GM23338 (cell line): Measurements from ENCODE around the gene DGKB. TPM values are rescaled to one million over a fixed set of nuclear protein-coding genes. Genes with fewer than 3 reads are reported as not detected.

Experiments used
- ATAC-seq: fragments of 200-7000 bp; cut with Tn5 transposase; 3 replicates; pipeline ENCODE4 v1.9.1; 2020
- DNase-seq: peaks from one replicate; pipeline ENCODE4 v3.0.0-alpha.2; 2015; ENCODE audit warnings: low spot score
- H2AFZ ChIP-seq: fragments of 200-600 bp; sonication (generic); 2 replicates; pipeline ENCODE4 v1.8.0; 2016; ENCODE audit warnings: antibody characterized with exemption, mild to moderate bottlenecking, moderate library complexity
- H3F3A ChIP-seq: fragments of 200-600 bp; sonication (generic); replicated peaks from 2 replicates; pipeline ENCODE4 v1.8.0; 2017; ENCODE audit warnings: antibody characterized with exemption, mixed run types, low read depth
- H3K27ac ChIP-seq: fragments of 200-600 bp; sonication (generic); 2 replicates; pipeline ENCODE4 v1.6.1; 2016; ENCODE audit warnings: low read depth
- H3K27me3 ChIP-seq: fragments of 200-600 bp; sonication (generic); 2 replicates; pipeline ENCODE4 v1.8.0; 2016; ENCODE audit warnings: mild to moderate bottlenecking, mixed run types, moderate library complexity; ENCODE audit not compliant: insufficient read depth
- H3K36me3 ChIP-seq: fragments of 200-600 bp; sonication (generic); 2 replicates; pipeline ENCODE4 v1.8.0; 2016; ENCODE audit warnings: mild to moderate bottlenecking; ENCODE audit not compliant: insufficient read depth
- H3K4me1 ChIP-seq: fragments of 200-600 bp; sonication (generic); 2 replicates; pipeline ENCODE4 v1.8.0; 2016; ENCODE audit warnings: mild to moderate bottlenecking, moderate library complexity; ENCODE audit not compliant: insufficient read depth
- H3K4me2 ChIP-seq: fragments of 200-600 bp; sonication (generic); 2 replicates; pipeline ENCODE4 v1.7.1; 2017; ENCODE audit warnings: mixed run types
- H3K4me3 ChIP-seq: fragments of 200-600 bp; sonication (generic); 2 replicates; pipeline ENCODE4 v1.6.1; 2016; ENCODE audit warnings: mixed run types
- H3K79me2 ChIP-seq: fragments of 200-600 bp; sonication (generic); replicated peaks from 2 replicates; pipeline ENCODE4 v1.8.0; 2017; ENCODE audit warnings: mild to moderate bottlenecking; ENCODE audit not compliant: insufficient read depth
- H3K9me2 ChIP-seq: fragments of 200-600 bp; sonication (generic); 2 replicates; pipeline ENCODE4 v1.8.0; 2017; ENCODE audit not compliant: insufficient read depth
- H4K20me1 ChIP-seq: fragments of 200-600 bp; sonication (generic); replicated peaks from 2 replicates; pipeline ENCODE4 v1.8.0; 2017; ENCODE audit warnings: mild to moderate bottlenecking; ENCODE audit not compliant: insufficient read depth
- H3K27ac Mint-ChIP-seq: 2 replicates; pipeline ENCODE4 v1.8.0; 2020; ENCODE audit warnings: inconsistent platforms, mild to moderate bottlenecking, moderate library complexity, mixed read lengths
- H3K27me3 Mint-ChIP-seq: 3 replicates; pipeline ENCODE4 v1.8.0; 2022; ENCODE audit warnings: low read depth, mild to moderate bottlenecking, moderate library complexity, mixed read lengths, inconsistent platforms; ENCODE audit not compliant: insufficient read depth, poor library complexity
- H3K36me3 Mint-ChIP-seq: 3 replicates; pipeline ENCODE4 v1.8.0; 2021; ENCODE audit warnings: low read depth, mild to moderate bottlenecking, inconsistent platforms, moderate library complexity, mixed read lengths
- H3K4me1 Mint-ChIP-seq: 3 replicates; pipeline ENCODE4 v1.8.0; 2020; ENCODE audit warnings: mild to moderate bottlenecking, inconsistent platforms, mixed read lengths
- H3K4me3 Mint-ChIP-seq: 3 replicates; pipeline ENCODE4 v1.8.0; 2021; ENCODE audit warnings: moderate library complexity, mild to moderate bottlenecking, inconsistent platforms, mixed read lengths
- H3K9me3 Mint-ChIP-seq: 3 replicates; pipeline ENCODE4 v1.8.0; 2020; ENCODE audit warnings: moderate library complexity, mild to moderate bottlenecking, inconsistent platforms, mixed read lengths
- CREB1 ChIP-seq: fragments of 250-450 bp; sonication (Bioruptor Pico); IDR thresholded peaks from 2 replicates; pipeline ENCODE4 v1.5.0; 2020; ENCODE audit warnings: low read depth, mild to moderate bottlenecking, moderate library complexity
- EZH2 ChIP-seq: fragments of 200-600 bp; sonication (generic); IDR thresholded peaks from one replicate; pipeline ENCODE4 v1.8.0; 2017; ENCODE audit warnings: antibody characterized with exemption, mild to moderate bottlenecking, low read depth; ENCODE audit not compliant: unreplicated experiment
- EZH2phosphoT487 ChIP-seq: fragments of 200-600 bp; sonication (generic); IDR thresholded peaks from one replicate; pipeline ENCODE4 v1.8.1; 2018; ENCODE audit warnings: antibody characterized with exemption; ENCODE audit not compliant: unreplicated experiment
- JUNB ChIP-seq: IDR thresholded peaks from one replicate; pipeline ENCODE4 v1.6.1; 2016; ENCODE audit warnings: antibody characterized with exemption; ENCODE audit not compliant: unreplicated experiment
- NANOG ChIP-seq: IDR thresholded peaks from 2 replicates; pipeline ENCODE4 v1.6.1; 2016; ENCODE audit warnings: antibody characterized with exemption, borderline replicate concordance
- POLR2AphosphoS5 ChIP-seq: IDR thresholded peaks from 2 replicates; pipeline ENCODE4 v1.6.1; 2016; ENCODE audit warnings: antibody characterized with exemption, low read depth
- STAT1 ChIP-seq: IDR thresholded peaks from one replicate; pipeline ENCODE4 v1.6.1; 2016; ENCODE audit warnings: antibody characterized with exemption; ENCODE audit not compliant: unreplicated experiment
- ZNF114 ChIP-seq: fragments of 250-450 bp; sonication (Bioruptor Pico); IDR thresholded peaks from 2 replicates; pipeline ENCODE4 v1.5.0; 2020; ENCODE audit warnings: mild to moderate bottlenecking, moderate library complexity
- ZNF331 ChIP-seq: fragments of 250-450 bp; sonication (Bioruptor Pico); IDR thresholded peaks from 2 replicates; pipeline ENCODE4 v1.5.0; 2020; ENCODE audit warnings: low read depth, mild to moderate bottlenecking, moderate library complexity
- polyA plus RNA-seq: library from polyadenylated mRNA; unstranded; fragments of >200 nt; fragmentation: Nextera tagmentation; extraction: Ambion mirVana; gene quantifications from 2 replicates; pipeline ENCODE4 v1.2.1, GENCODE V29; 2016
- total RNA-seq: library from RNA; depleted of rRNA; stranded (reverse); fragments of >200 nt; shearing (Covaris generic); gene quantifications from 2 replicates; pipeline ENCODE4 v1.2.3, GENCODE V29; 2014
- TF ChIP-seq, protein P1 (sequence below), 2 experiments: fragments of 200-600 bp in 1 of 2; sonication (generic) in 1 of 2; conservative IDR thresholded peaks; 2 replicates each; pipeline versions ENCODE4 v1.5.1 to v1.6.1; 2016 to 2017; ENCODE audit warnings: antibody characterized with exemption in 2 of 2, low read depth in 2 of 2, mild to moderate bottlenecking in 2 of 2, moderate library complexity in 1 of 2
- TF ChIP-seq, protein P2 (sequence below): IDR thresholded peaks from 2 replicates; pipeline ENCODE4 v1.6.1; 2016; ENCODE audit warnings: antibody characterized with exemption
- TF ChIP-seq, protein P3 (sequence below): fragments of 250-450 bp; sonication (Bioruptor Pico); IDR thresholded peaks from 2 replicates; pipeline ENCODE4 v1.5.0; 2020; ENCODE audit warnings: mild to moderate bottlenecking, moderate library complexity
- TF ChIP-seq, protein P4 (sequence below): IDR thresholded peaks from one replicate; pipeline ENCODE4 v1.6.1; 2018; ENCODE audit warnings: antibody characterized with exemption; ENCODE audit not compliant: unreplicated experiment

Gene DGKB
- total and polyA plus RNA-seq, 2 experiments from 2014 or later = 4.8 to 11.5 TPM

DNA sequence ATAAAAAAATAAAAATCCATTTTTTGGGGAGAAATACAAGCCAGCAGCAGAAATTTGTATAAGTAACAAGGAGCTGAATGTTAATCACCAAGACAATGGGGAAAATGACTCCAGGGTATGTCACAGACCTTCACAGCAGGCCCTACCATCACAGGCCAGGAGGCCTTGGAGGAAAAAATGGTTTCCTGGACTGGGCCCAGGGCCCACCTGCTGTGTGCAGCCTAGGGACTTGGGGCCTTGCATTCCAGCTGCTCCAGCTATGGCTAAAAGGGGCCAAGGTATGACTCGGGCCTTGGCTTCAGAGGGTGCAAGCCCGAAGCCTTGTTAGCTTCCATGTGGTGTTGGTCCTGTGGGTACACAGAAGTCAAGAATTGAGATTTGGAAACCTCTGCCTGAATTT, 126.3 kb downstream of the DGKB start:
- no peak for DNase-seq
- Mint-ChIP-seq H3K9me3 (peaks cover 25% of the 10 kb centered on the region), H3K4me1 (peaks cover under 1% of the 10 kb centered on the region; the same call in 2 of the 3 replicates), H3K27ac (no peak overlapping the region), H3K27me3 (no peaks in the 10 kb centered on the region), H3K4me3 (no peak overlapping the region), H3K36me3 (peaks cover 26% of the 10 kb centered on the region)
- H3K27ac ChIP-seq = no peak overlapping the region
- H3K4me2 ChIP-seq = no peak overlapping the region
- no peak for ATAC-seq
- peaks cover 6% of the 10 kb centered on the region; the same call in 1 of the 2 replicates for H3K36me3 ChIP-seq
- H3K4me3 ChIP-seq = no peak overlapping the region
- no peak overlapping the region for H2AFZ ChIP-seq
- 0 out of 2 replicates have a peak, but pooled peaks cover 5% of the 10 kb centered on the region for H3K9me2 ChIP-seq
- no peaks in the 10 kb centered on the region for H3F3A ChIP-seq
- H3K4me1 ChIP-seq = no peaks in the 10 kb centered on the region
- TF ChIP-seq, protein P1, sequence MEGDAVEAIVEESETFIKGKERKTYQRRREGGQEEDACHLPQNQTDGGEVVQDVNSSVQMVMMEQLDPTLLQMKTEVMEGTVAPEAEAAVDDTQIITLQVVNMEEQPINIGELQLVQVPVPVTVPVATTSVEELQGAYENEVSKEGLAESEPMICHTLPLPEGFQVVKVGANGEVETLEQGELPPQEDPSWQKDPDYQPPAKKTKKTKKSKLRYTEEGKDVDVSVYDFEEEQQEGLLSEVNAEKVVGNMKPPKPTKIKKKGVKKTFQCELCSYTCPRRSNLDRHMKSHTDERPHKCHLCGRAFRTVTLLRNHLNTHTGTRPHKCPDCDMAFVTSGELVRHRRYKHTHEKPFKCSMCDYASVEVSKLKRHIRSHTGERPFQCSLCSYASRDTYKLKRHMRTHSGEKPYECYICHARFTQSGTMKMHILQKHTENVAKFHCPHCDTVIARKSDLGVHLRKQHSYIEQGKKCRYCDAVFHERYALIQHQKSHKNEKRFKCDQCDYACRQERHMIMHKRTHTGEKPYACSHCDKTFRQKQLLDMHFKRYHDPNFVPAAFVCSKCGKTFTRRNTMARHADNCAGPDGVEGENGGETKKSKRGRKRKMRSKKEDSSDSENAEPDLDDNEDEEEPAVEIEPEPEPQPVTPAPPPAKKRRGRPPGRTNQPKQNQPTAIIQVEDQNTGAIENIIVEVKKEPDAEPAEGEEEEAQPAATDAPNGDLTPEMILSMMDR (conservative IDR thresholded peaks at IDR 0.05; ENCODE audit: low read depth in 2 of 2) = no peak
- no peak for TF ChIP-seq NANOG
- TF ChIP-seq JUNB = no peak
- TF ChIP-seq, protein P2, sequence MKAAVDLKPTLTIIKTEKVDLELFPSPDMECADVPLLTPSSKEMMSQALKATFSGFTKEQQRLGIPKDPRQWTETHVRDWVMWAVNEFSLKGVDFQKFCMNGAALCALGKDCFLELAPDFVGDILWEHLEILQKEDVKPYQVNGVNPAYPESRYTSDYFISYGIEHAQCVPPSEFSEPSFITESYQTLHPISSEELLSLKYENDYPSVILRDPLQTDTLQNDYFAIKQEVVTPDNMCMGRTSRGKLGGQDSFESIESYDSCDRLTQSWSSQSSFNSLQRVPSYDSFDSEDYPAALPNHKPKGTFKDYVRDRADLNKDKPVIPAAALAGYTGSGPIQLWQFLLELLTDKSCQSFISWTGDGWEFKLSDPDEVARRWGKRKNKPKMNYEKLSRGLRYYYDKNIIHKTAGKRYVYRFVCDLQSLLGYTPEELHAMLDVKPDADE = no peak
- TF ChIP-seq POLR2AphosphoS5 = no peak
- TF ChIP-seq CREB1 = no peak
- TF ChIP-seq EZH2 = no peak
- TF ChIP-seq, protein P3, sequence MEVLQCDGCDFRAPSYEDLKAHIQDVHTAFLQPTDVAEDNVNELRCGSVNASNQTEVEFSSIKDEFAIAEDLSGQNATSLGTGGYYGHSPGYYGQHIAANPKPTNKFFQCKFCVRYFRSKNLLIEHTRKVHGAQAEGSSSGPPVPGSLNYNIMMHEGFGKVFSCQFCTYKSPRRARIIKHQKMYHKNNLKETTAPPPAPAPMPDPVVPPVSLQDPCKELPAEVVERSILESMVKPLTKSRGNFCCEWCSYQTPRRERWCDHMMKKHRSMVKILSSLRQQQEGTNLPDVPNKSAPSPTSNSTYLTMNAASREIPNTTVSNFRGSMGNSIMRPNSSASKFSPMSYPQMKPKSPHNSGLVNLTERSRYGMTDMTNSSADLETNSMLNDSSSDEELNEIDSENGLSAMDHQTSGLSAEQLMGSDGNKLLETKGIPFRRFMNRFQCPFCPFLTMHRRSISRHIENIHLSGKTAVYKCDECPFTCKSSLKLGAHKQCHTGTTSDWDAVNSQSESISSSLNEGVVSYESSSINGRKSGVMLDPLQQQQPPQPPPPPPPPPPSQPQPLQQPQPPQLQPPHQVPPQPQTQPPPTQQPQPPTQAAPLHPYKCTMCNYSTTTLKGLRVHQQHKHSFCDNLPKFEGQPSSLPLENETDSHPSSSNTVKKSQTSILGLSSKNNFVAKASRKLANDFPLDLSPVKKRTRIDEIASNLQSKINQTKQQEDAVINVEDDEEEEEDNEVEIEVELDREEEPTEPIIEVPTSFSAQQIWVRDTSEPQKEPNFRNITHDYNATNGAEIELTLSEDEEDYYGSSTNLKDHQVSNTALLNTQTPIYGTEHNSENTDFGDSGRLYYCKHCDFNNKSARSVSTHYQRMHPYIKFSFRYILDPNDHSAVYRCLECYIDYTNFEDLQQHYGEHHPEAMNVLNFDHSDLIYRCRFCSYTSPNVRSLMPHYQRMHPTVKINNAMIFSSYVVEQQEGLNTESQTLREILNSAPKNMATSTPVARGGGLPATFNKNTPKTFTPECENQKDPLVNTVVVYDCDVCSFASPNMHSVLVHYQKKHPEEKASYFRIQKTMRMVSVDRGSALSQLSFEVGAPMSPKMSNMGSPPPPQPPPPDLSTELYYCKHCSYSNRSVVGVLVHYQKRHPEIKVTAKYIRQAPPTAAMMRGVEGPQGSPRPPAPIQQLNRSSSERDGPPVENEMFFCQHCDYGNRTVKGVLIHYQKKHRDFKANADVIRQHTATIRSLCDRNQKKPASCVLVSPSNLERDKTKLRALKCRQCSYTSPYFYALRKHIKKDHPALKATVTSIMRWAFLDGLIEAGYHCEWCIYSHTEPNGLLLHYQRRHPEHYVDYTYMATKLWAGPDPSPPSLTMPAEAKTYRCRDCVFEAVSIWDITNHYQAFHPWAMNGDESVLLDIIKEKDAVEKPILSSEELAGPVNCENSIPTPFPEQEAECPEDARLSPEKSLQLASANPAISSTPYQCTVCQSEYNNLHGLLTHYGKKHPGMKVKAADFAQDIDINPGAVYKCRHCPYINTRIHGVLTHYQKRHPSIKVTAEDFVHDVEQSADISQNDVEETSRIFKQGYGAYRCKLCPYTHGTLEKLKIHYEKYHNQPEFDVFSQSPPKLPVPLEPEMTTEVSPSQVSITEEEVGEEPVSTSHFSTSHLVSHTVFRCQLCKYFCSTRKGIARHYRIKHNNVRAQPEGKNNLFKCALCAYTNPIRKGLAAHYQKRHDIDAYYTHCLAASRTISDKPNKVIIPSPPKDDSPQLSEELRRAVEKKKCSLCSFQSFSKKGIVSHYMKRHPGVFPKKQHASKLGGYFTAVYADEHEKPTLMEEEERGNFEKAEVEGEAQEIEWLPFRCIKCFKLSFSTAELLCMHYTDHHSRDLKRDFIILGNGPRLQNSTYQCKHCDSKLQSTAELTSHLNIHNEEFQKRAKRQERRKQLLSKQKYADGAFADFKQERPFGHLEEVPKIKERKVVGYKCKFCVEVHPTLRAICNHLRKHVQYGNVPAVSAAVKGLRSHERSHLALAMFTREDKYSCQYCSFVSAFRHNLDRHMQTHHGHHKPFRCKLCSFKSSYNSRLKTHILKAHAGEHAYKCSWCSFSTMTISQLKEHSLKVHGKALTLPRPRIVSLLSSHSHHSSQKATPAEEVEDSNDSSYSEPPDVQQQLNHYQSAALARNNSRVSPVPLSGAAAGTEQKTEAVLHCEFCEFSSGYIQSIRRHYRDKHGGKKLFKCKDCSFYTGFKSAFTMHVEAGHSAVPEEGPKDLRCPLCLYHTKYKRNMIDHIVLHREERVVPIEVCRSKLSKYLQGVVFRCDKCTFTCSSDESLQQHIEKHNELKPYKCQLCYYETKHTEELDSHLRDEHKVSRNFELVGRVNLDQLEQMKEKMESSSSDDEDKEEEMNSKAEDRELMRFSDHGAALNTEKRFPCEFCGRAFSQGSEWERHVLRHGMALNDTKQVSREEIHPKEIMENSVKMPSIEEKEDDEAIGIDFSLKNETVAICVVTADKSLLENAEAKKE (CRISPR knock-in tag) = no peak
- no peak for TF ChIP-seq ZNF114 (CRISPR knock-in tag)
- TF ChIP-seq EZH2phosphoT487 = no peak
- no peak for TF ChIP-seq ZNF331 (CRISPR knock-in tag)
- TF ChIP-seq, protein P4, sequence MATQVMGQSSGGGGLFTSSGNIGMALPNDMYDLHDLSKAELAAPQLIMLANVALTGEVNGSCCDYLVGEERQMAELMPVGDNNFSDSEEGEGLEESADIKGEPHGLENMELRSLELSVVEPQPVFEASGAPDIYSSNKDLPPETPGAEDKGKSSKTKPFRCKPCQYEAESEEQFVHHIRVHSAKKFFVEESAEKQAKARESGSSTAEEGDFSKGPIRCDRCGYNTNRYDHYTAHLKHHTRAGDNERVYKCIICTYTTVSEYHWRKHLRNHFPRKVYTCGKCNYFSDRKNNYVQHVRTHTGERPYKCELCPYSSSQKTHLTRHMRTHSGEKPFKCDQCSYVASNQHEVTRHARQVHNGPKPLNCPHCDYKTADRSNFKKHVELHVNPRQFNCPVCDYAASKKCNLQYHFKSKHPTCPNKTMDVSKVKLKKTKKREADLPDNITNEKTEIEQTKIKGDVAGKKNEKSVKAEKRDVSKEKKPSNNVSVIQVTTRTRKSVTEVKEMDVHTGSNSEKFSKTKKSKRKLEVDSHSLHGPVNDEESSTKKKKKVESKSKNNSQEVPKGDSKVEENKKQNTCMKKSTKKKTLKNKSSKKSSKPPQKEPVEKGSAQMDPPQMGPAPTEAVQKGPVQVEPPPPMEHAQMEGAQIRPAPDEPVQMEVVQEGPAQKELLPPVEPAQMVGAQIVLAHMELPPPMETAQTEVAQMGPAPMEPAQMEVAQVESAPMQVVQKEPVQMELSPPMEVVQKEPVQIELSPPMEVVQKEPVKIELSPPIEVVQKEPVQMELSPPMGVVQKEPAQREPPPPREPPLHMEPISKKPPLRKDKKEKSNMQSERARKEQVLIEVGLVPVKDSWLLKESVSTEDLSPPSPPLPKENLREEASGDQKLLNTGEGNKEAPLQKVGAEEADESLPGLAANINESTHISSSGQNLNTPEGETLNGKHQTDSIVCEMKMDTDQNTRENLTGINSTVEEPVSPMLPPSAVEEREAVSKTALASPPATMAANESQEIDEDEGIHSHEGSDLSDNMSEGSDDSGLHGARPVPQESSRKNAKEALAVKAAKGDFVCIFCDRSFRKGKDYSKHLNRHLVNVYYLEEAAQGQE = no peak
- TF ChIP-seq STAT1 = no peak
- no peaks in the 10 kb centered on the region for H3K27me3 ChIP-seq
- H3K79me2 ChIP-seq = no peaks in the 10 kb centered on the region
- H4K20me1 ChIP-seq = no peaks in the 10 kb centered on the region
